GM12801 (cell line): ENCODE measurements around the gene NFKBIZ.

Experiments
- CTCF ChIP-seq: IDR thresholded peaks from one replicate; pipeline ENCODE4 v1.5.1; 2011; ENCODE audit warnings: control low read depth; ENCODE audit not compliant: insufficient read length; ENCODE audit errors: extremely low read depth

Gene NFKBIZ

GRCh38 chr3:101817992-101818391 lies 31.3 kb upstream of the NFKBIZ start:
- TF ChIP-seq CTCF, result no peak

- no peak for TF ChIP-seq CTCF
These were observed 29.6 kb upstream of the NFKBIZ start for GRCh38 chr3:101819649-101820206.

GRCh38 chr3:101821503-101821902 lies 27.8 kb upstream of the NFKBIZ start:
- no peak for TF ChIP-seq CTCF

GRCh38 chr3:101823525-101823924 lies 25.8 kb upstream of the NFKBIZ start:
- no peak for TF ChIP-seq CTCF

- no peak for TF ChIP-seq CTCF
These were observed 24.6 kb upstream of the NFKBIZ start for GRCh38 chr3:101824702-101825101.

GRCh38 chr3:101825904-101826445 lies 23.3 kb upstream of the NFKBIZ start:
- no peak for TF ChIP-seq CTCF

GRCh38 chr3:101827211-101828174 lies 21.8 kb upstream of the NFKBIZ start:
- TF ChIP-seq CTCF, result no peak
